ENCODE data around the gene PIAS1. TPM values are rescaled to one million over a fixed set of nuclear protein-coding genes. Genes with fewer than 3 reads are reported as not detected.

PIAS1 gene
- total RNA-seq, 1 donor from 2014 or later = 40.6 TPM

- Mint-ChIP-seq H3K27me3 (ENCODE audit: unreplicated experiment) (no peaks in the 10 kb centered on the region), H3K36me3 (ENCODE audit: unreplicated experiment) (peaks cover 28% of the 10 kb centered on the region), H3K4me1 (ENCODE audit: unreplicated experiment) (peaks cover 8% of the 10 kb centered on the region), H3K9me3 (ENCODE audit: unreplicated experiment) (no peaks in the 10 kb centered on the region), H3K27ac (ENCODE audit: unreplicated experiment) (no peak overlapping the region), H3K4me3 (ENCODE audit: unreplicated experiment) (no peak overlapping the region)
- TF ChIP-seq CTCF (IDR thresholded peaks at IDR 0.05) = no peak
- DNase-seq (ENCODE audit: extremely low spot score, unreplicated experiment) = no peak
These were observed 89.7 kb downstream of the PIAS1 start for GRCh38 chr15:68143785-68144184.

- no peaks in the 10 kb centered on the region for H3K27me3 Mint-ChIP-seq (ENCODE audit: unreplicated experiment)
- no peak overlapping the region for H3K4me3 Mint-ChIP-seq (ENCODE audit: unreplicated experiment)
- peaks cover 23% of the 10 kb centered on the region for H3K36me3 Mint-ChIP-seq (ENCODE audit: unreplicated experiment)
- DNase-seq (ENCODE audit: extremely low spot score, unreplicated experiment) = no peak
- H3K4me1 Mint-ChIP-seq (ENCODE audit: unreplicated experiment) = peaks cover 15% of the 10 kb centered on the region
- no peaks in the 10 kb centered on the region for H3K9me3 Mint-ChIP-seq (ENCODE audit: unreplicated experiment)
- H3K27ac Mint-ChIP-seq (ENCODE audit: unreplicated experiment) = no peak overlapping the region
- TF ChIP-seq CTCF (IDR thresholded peaks at IDR 0.05) = no peak
These were observed 91.6 kb downstream of the PIAS1 start for GRCh38 chr15:68145706-68146105.

- Mint-ChIP-seq H3K36me3 (ENCODE audit: unreplicated experiment) (peaks cover 28% of the 10 kb centered on the region), H3K9me3 (ENCODE audit: unreplicated experiment) (no peaks in the 10 kb centered on the region), H3K27me3 (ENCODE audit: unreplicated experiment) (no peaks in the 10 kb centered on the region), H3K27ac (ENCODE audit: unreplicated experiment) (no peak overlapping the region), H3K4me3 (ENCODE audit: unreplicated experiment) (no peak overlapping the region), H3K4me1 (ENCODE audit: unreplicated experiment) (peaks cover 21% of the 10 kb centered on the region)
- no peak for TF ChIP-seq CTCF (IDR thresholded peaks at IDR 0.05)
- DNase-seq (ENCODE audit: extremely low spot score, unreplicated experiment) = no peak
These were observed 93.9 kb downstream of the PIAS1 start for GRCh38 chr15:68148039-68148438.

- Mint-ChIP-seq H3K36me3 (ENCODE audit: unreplicated experiment) (peaks cover 26% of the 10 kb centered on the region), H3K27me3 (ENCODE audit: unreplicated experiment) (no peaks in the 10 kb centered on the region), H3K27ac (ENCODE audit: unreplicated experiment) (no peak overlapping the region), H3K4me3 (ENCODE audit: unreplicated experiment) (no peak overlapping the region), H3K4me1 (ENCODE audit: unreplicated experiment) (peaks cover 21% of the 10 kb centered on the region), H3K9me3 (ENCODE audit: unreplicated experiment) (no peaks in the 10 kb centered on the region)
- TF ChIP-seq CTCF (IDR thresholded peaks at IDR 0.05) = no peak
- no peak for DNase-seq (ENCODE audit: extremely low spot score, unreplicated experiment)
These were observed 94.9 kb downstream of the PIAS1 start for GRCh38 chr15:68149059-68149458.

GRCh38 chr15:68150187-68150586 lies 96.1 kb downstream of the PIAS1 start:
- H3K9me3 Mint-ChIP-seq (ENCODE audit: unreplicated experiment) = no peaks in the 10 kb centered on the region
- peaks cover 28% of the 10 kb centered on the region for H3K36me3 Mint-ChIP-seq (ENCODE audit: unreplicated experiment)

More at GRCh38 chr15:68150187-68150586, 96.1 kb downstream of the PIAS1 start:
- Mint-ChIP-seq H3K27me3 (ENCODE audit: unreplicated experiment) (no peaks in the 10 kb centered on the region), H3K27ac (ENCODE audit: unreplicated experiment) (no peak overlapping the region), H3K4me1 (ENCODE audit: unreplicated experiment) (peaks cover 22% of the 10 kb centered on the region), H3K4me3 (ENCODE audit: unreplicated experiment) (no peak overlapping the region)
- no peak for DNase-seq (ENCODE audit: extremely low spot score, unreplicated experiment)
- TF ChIP-seq CTCF (IDR thresholded peaks at IDR 0.05) = no peak
